Measurements from ENCODE around the gene GAPVD1.

Gene GAPVD1

DNA sequence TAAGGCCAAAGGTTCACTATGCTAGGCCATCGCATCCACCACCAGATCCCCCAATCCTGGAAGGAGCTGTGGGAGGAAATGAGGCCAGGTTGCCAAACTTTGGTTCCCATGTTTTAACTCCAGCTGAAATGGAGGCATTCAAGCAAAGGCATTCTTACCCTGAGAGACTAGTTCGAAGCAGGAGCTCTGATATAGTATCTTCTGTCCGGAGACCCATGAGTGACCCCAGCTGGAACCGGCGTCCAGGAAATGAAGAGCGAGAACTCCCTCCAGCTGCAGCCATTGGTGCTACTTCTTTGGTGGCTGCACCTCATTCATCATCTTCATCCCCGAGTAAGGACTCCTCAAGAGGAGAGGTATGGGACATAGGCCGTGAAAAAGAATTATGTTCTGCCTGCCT is 75.6 kb downstream of the GAPVD1 start:
- no peak overlapping the region for H3K4me3 ChIP-seq (ENCODE audit: low read depth, low read length)
- TF ChIP-seq, protein P1, sequence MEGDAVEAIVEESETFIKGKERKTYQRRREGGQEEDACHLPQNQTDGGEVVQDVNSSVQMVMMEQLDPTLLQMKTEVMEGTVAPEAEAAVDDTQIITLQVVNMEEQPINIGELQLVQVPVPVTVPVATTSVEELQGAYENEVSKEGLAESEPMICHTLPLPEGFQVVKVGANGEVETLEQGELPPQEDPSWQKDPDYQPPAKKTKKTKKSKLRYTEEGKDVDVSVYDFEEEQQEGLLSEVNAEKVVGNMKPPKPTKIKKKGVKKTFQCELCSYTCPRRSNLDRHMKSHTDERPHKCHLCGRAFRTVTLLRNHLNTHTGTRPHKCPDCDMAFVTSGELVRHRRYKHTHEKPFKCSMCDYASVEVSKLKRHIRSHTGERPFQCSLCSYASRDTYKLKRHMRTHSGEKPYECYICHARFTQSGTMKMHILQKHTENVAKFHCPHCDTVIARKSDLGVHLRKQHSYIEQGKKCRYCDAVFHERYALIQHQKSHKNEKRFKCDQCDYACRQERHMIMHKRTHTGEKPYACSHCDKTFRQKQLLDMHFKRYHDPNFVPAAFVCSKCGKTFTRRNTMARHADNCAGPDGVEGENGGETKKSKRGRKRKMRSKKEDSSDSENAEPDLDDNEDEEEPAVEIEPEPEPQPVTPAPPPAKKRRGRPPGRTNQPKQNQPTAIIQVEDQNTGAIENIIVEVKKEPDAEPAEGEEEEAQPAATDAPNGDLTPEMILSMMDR (IDR thresholded peaks at IDR 0.05; ENCODE audit: low read depth, low read length, missing control alignments) = no peak
- DNase-seq (ENCODE audit: low read depth) = no peak

DNA sequence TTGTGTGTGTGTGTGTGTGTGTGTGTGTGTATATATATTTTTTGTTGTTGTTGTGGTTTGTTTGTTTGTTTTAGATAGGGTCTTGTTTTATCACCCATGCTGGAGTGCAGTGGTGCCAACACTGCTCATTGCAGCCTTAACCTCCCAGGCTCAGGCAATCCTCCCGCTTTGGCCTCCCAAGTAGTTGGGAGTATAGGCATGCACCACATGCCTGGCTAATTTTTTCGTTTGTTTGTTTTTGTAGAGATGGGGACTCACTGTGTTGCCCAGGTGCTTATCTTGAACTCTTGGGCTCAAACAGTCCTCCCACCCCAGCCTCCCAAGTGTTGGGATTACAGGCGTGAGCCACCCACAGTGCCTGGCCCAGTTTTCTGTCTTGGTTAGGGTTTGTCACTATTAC is 77.3 kb downstream of the GAPVD1 start:
- DNase-seq (ENCODE audit: low read depth) = no peak
- H3K4me3 ChIP-seq (ENCODE audit: low read depth, low read length) = no peak overlapping the region
- TF ChIP-seq, protein P1 (IDR thresholded peaks at IDR 0.05; ENCODE audit: low read depth, low read length, missing control alignments) = no peak

DNA sequence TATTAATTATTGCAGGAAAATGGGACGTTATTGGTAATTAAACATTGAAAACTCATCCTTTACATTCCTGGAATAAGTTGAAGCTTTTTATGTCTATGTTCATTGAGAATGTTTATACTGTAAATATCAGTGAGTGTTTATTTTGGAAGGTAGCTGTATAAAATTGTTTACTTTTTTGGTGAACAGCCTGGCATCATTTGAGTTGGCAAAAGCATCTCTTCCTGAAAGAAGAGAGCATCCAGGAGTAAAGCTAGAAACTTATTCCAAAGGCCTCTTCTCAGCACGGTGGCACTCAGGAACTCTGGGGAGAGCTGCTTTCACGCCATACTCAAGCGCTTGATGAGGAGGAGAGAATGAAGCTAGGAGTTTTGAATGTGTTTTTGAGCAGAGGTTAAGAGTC is 79.9 kb downstream of the GAPVD1 start:
- H3K4me3 ChIP-seq (ENCODE audit: low read depth, low read length) = no peak overlapping the region
- DNase-seq (ENCODE audit: low read depth) = no peak
- TF ChIP-seq, protein P1 (IDR thresholded peaks at IDR 0.05; ENCODE audit: low read depth, low read length, missing control alignments) = no peak

DNA sequence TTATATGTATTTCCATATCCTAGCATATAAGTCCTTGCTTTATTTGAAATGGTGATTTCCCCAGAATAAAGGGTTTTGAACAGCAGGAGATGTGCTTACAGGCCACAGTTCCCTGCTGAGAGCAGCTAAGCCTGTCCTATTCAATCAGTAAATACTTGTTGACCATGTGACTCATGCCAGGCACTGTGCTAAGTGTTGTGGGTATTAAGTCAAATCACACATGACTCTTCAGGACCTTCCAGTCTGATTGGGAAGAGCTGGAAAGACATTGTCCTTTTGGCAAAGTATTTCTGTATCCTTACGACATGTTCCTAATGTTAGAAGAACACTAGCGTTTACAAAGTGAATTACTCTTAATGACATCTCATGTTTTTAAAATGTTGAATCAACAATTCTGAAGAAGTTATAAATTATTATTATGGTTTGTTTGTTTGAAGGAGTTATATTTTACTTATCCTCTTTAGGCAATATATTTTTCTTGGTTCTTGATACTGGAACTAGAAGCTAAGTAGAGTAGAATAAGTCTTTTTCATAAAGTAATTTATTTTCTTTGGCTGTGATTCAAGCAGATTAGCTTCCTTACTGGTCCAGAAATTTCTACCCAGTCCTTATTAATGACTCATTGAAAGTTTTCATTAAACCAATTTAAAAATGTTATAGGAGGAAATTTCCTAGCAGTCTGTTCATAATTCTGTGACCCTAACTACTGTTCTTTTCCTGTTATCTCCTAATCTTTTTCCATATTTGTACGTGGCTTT is 82.1 kb downstream of the GAPVD1 start:
- DNase-seq (ENCODE audit: low read depth) = no peak
- TF ChIP-seq, protein P1 (IDR thresholded peaks at IDR 0.05; ENCODE audit: low read depth, low read length, missing control alignments) = no peak

DNA sequence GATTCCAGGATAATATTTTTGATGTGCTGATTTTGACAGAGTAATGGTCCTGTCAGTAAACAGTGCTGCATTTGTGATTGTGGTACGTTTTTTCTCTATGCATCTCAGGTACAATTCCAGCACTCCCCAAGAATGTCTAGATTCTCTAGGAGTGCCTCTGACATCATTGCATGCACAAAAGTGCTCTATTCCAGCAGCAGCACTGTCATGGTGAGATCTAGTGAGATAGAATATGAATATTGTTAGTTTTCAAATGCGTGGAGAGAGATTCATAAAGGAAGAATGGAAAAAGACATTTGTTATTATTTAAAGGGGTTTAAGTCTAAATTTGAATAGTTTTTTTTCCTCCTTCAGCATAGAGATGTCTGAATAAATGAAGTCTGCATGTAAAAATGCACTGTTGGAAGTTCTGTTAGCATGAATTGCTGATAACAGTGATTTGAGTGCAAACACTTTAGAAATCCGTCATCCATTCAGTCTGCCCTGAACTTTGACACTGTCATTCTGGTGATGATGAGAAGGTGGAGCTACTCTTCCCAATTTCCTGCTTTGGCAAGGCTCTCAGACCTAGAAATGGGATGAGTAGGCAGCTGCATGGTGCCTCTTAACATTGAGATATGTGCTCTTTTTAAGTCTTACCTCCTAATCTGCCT is 84.6 kb downstream of the GAPVD1 start:
- TF ChIP-seq, protein P1 (IDR thresholded peaks at IDR 0.05; ENCODE audit: low read depth, low read length, missing control alignments) = no peak
- H3K4me3 ChIP-seq (ENCODE audit: low read depth, low read length) = no peak overlapping the region
- no peak for DNase-seq (ENCODE audit: low read depth)

More for the DNA sequence above, 82.1 kb downstream of the GAPVD1 start:
- H3K4me3 ChIP-seq (ENCODE audit: low read depth, low read length) = no peak overlapping the region

DNA sequence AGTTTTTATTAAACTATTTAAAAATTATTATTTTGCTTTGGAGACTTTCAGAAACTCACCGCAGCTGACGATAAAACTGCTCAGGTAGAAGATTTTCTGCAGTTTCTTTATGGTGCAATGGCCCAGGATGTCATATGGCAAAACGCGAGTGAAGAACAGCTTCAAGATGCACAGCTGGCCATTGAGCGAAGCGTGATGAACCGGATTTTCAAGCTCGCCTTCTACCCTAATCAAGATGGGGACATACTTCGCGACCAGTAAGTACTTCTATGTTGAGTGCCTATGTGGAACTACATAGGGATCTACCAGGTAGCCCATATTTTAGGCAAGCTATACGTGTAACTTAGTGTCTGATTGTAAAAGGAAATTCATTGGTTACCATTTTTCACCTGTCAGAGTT is 94.0 kb downstream of the GAPVD1 start:
- no peak overlapping the region for H3K4me3 ChIP-seq (ENCODE audit: low read depth, low read length)
- TF ChIP-seq, protein P1 (IDR thresholded peaks at IDR 0.05; ENCODE audit: low read depth, low read length, missing control alignments) = no peak
- DNase-seq (ENCODE audit: low read depth) = no peak
